ENCODE results near the gene COP1.

GRCh38 chr1:176144526-176144925 lies 62.6 kb downstream of the COP1 start:
- TF ChIP-seq CREB5 (CRISPR knock-in tag; IDR thresholded peaks at IDR 0.05; ENCODE audit: low read depth) = no peak
- TF ChIP-seq, protein P1, sequence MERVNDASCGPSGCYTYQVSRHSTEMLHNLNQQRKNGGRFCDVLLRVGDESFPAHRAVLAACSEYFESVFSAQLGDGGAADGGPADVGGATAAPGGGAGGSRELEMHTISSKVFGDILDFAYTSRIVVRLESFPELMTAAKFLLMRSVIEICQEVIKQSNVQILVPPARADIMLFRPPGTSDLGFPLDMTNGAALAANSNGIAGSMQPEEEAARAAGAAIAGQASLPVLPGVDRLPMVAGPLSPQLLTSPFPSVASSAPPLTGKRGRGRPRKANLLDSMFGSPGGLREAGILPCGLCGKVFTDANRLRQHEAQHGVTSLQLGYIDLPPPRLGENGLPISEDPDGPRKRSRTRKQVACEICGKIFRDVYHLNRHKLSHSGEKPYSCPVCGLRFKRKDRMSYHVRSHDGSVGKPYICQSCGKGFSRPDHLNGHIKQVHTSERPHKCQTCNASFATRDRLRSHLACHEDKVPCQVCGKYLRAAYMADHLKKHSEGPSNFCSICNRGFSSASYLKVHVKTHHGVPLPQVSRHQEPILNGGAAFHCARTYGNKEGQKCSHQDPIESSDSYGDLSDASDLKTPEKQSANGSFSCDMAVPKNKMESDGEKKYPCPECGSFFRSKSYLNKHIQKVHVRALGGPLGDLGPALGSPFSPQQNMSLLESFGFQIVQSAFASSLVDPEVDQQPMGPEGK (CRISPR knock-in tag; IDR thresholded peaks at IDR 0.05; ENCODE audit: borderline replicate concordance) = no peak
- no peak for TF ChIP-seq ARNTL (CRISPR knock-in tag; IDR thresholded peaks at IDR 0.05; ENCODE audit: borderline replicate concordance, low read depth)
- no peak for TF ChIP-seq ZNF70 (CRISPR knock-in tag; IDR thresholded peaks at IDR 0.05)
- TF ChIP-seq, protein P2, sequence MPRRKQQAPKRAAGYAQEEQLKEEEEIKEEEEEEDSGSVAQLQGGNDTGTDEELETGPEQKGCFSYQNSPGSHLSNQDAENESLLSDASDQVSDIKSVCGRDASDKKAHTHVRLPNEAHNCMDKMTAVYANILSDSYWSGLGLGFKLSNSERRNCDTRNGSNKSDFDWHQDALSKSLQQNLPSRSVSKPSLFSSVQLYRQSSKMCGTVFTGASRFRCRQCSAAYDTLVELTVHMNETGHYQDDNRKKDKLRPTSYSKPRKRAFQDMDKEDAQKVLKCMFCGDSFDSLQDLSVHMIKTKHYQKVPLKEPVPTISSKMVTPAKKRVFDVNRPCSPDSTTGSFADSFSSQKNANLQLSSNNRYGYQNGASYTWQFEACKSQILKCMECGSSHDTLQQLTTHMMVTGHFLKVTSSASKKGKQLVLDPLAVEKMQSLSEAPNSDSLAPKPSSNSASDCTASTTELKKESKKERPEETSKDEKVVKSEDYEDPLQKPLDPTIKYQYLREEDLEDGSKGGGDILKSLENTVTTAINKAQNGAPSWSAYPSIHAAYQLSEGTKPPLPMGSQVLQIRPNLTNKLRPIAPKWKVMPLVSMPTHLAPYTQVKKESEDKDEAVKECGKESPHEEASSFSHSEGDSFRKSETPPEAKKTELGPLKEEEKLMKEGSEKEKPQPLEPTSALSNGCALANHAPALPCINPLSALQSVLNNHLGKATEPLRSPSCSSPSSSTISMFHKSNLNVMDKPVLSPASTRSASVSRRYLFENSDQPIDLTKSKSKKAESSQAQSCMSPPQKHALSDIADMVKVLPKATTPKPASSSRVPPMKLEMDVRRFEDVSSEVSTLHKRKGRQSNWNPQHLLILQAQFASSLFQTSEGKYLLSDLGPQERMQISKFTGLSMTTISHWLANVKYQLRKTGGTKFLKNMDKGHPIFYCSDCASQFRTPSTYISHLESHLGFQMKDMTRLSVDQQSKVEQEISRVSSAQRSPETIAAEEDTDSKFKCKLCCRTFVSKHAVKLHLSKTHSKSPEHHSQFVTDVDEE (CRISPR knock-in tag; IDR thresholded peaks at IDR 0.05) = no peak
- no peak for TF ChIP-seq ZFP30 (CRISPR knock-in tag; IDR thresholded peaks at IDR 0.05)
- TF ChIP-seq ZNF565 (CRISPR knock-in tag; conservative IDR thresholded peaks at IDR 0.05; ENCODE audit: low read depth) = no peak
- no peak for TF ChIP-seq SNAI2 (CRISPR knock-in tag; IDR thresholded peaks at IDR 0.05)
- no peak for TF ChIP-seq RARB (CRISPR knock-in tag; IDR thresholded peaks at IDR 0.05)
- TF ChIP-seq ESRRG (CRISPR knock-in tag; IDR thresholded peaks at IDR 0.05) = no peak
- no peak for TF ChIP-seq ZC3H10 (CRISPR knock-in tag; IDR thresholded peaks at IDR 0.05)

All from SK-N-SH treated with all-trans-retinoic acid at 6 μM for 48 hours (cell line).